Activated CD4-positive, alpha-beta T cell treated with anti-CD3 and anti-CD28 coated beads for 48 hours (primary cell): ENCODE measurements around the gene ZFYVE28.
"Not testable (repeated sequence)": the region's sequence is repeated elsewhere in the genome, so short reads cannot be mapped to it uniquely, and the experiment has no call there.

Experiments
- DNase-seq: peaks from one replicate; pipeline ENCODE4 v3.0.0-alpha.2; 2020

The ZFYVE28 gene

GRCh38 chr4:2388429-2389182, 29.8 kb downstream of the ZFYVE28 start:
- no peak for DNase-seq

GRCh38 chr4:2387829-2388228, 30.6 kb downstream of the ZFYVE28 start:
- DNase-seq, result no peak

- DNase-seq, result no peak
These were observed 31.2 kb downstream of the ZFYVE28 start for GRCh38 chr4:2387218-2387617.

GRCh38 chr4:2386717-2387116, 31.7 kb downstream of the ZFYVE28 start:
- no peak for DNase-seq

- DNase-seq, result no peak
These were observed 32.9 kb downstream of the ZFYVE28 start for GRCh38 chr4:2385516-2385915.

GRCh38 chr4:2384245-2384644, 34.2 kb downstream of the ZFYVE28 start:
- DNase-seq, result no peak

- DNase-seq, result no peak
These were observed 34.7 kb downstream of the ZFYVE28 start for GRCh38 chr4:2383760-2384159.

GRCh38 chr4:2383220-2383631, 35.2 kb downstream of the ZFYVE28 start:
- not testable (repeated sequence) for DNase-seq

GRCh38 chr4:2382769-2383202, 35.7 kb downstream of the ZFYVE28 start:
- not testable (repeated sequence) for DNase-seq

GRCh38 chr4:2380589-2380988, 37.9 kb downstream of the ZFYVE28 start:
- not testable (repeated sequence) for DNase-seq

- no peak for DNase-seq
These were observed 39.5 kb downstream of the ZFYVE28 start for GRCh38 chr4:2378898-2379297.

GRCh38 chr4:2378401-2378800, 40.0 kb downstream of the ZFYVE28 start:
- DNase-seq, result no peak

- no peak for DNase-seq
These were observed 41.2 kb downstream of the ZFYVE28 start for GRCh38 chr4:2377241-2377640.

- no peak for DNase-seq
These were observed 43.0 kb downstream of the ZFYVE28 start for GRCh38 chr4:2375427-2375826.

- DNase-seq, result no peak
These were observed 44.9 kb downstream of the ZFYVE28 start for GRCh38 chr4:2373532-2373931.

GRCh38 chr4:2372488-2373030, 45.9 kb downstream of the ZFYVE28 start:
- no peak for DNase-seq

GRCh38 chr4:2371765-2372487, 46.5 kb downstream of the ZFYVE28 start:
- DNase-seq, result no peak

GRCh38 chr4:2370597-2371320, 47.7 kb downstream of the ZFYVE28 start:
- no peak for DNase-seq

GRCh38 chr4:2368746-2369437, 49.6 kb downstream of the ZFYVE28 start:
- DNase-seq, result no peak

GRCh38 chr4:2367626-2368025, 50.8 kb downstream of the ZFYVE28 start:
- DNase-seq, result no peak

GRCh38 chr4:2366252-2367192, 51.9 kb downstream of the ZFYVE28 start:
- no peak for DNase-seq

GRCh38 chr4:2365913-2366210, 52.6 kb downstream of the ZFYVE28 start:
- no peak for DNase-seq
